Left renal pelvis (tissue), 4 donors: ENCODE measurements around the gene MSANTD2. TPM values are rescaled to one million over a fixed set of nuclear protein-coding genes. Genes with fewer than 3 reads are reported as not detected.

Experiments used
- DNase-seq, 4 donors: peaks; one replicate each; pipeline ENCODE4 v3.0.0-alpha.2; 2013; ENCODE audit warnings: low read depth in 4 of 4, low spot score in 3 of 4
- polyA plus RNA-seq, 4 donors: library from polyadenylated mRNA; unstranded; fragments of 120-200 nt; gene quantifications; one replicate each; pipeline ENCODE4 v1.2.1, GENCODE V29; 2013; ENCODE audit not compliant: insufficient read length in 4 of 4

The MSANTD2 gene
- polyA plus RNA-seq: 10 to 100 TPM; 25.1 to 44.7 (median 29.2) TPM

- DNase-seq: peak; percentile 79 to 83 (median 81)
Measured at GRCh38 chr11:124800226-124800929, at the start of gene MSANTD2. Gene MSANTD2 (minus strand): TSS chr11:124800406. CDS start chr11:124800380, 26 bp downstream.

- no peak for DNase-seq
Measured at GRCh38 chr11:124846070-124846673, 46.0 kb upstream of the MSANTD2 start.

GRCh38 chr11:124844664-124845079 is 44.5 kb upstream of the MSANTD2 start:
- no peak for DNase-seq

- no peak for DNase-seq
Measured at GRCh38 chr11:124843616-124843910, 43.4 kb upstream of the MSANTD2 start.

GRCh38 chr11:124842305-124842704 is 42.1 kb upstream of the MSANTD2 start:
- no peak for DNase-seq

- DNase-seq: no peak
Measured at GRCh38 chr11:124841840-124842239, 41.6 kb upstream of the MSANTD2 start.

- DNase-seq: no peak
Measured at GRCh38 chr11:124841201-124841600, 41.0 kb upstream of the MSANTD2 start.

GRCh38 chr11:124840666-124841065 is 40.5 kb upstream of the MSANTD2 start:
- DNase-seq: no peak

GRCh38 chr11:124839972-124840621 is 39.9 kb upstream of the MSANTD2 start:
- no peak for DNase-seq

GRCh38 chr11:124839128-124839971 is 39.1 kb upstream of the MSANTD2 start:
- no peak for DNase-seq

GRCh38 chr11:124838805-124839127 is 38.6 kb upstream of the MSANTD2 start:
- DNase-seq: no peak

- no peak for DNase-seq
Measured at GRCh38 chr11:124837491-124837856, 37.3 kb upstream of the MSANTD2 start.

- no peak for DNase-seq
Measured at GRCh38 chr11:124835918-124836317, 35.7 kb upstream of the MSANTD2 start.

- no peak for DNase-seq
Measured at GRCh38 chr11:124834526-124835180, 34.4 kb upstream of the MSANTD2 start.

GRCh38 chr11:124832571-124832970 is 32.4 kb upstream of the MSANTD2 start:
- DNase-seq: no peak

- DNase-seq: no peak
Measured at GRCh38 chr11:124831897-124832296, 31.7 kb upstream of the MSANTD2 start.

- no peak for DNase-seq
Measured at GRCh38 chr11:124830749-124831148, 30.5 kb upstream of the MSANTD2 start.

- no peak for DNase-seq
Measured at GRCh38 chr11:124829986-124830385, 29.8 kb upstream of the MSANTD2 start.

- DNase-seq: no peak
Measured at GRCh38 chr11:124825876-124826275, 25.7 kb upstream of the MSANTD2 start.

- no peak for DNase-seq
Measured at GRCh38 chr11:124823512-124824376, 23.5 kb upstream of the MSANTD2 start.
